Hepatocyte (in vitro differentiated cells): ENCODE results near the gene PAQR9. TPM values are rescaled to one million over a fixed set of nuclear protein-coding genes. Genes with fewer than 3 reads are reported as not detected.

Experiments
- DNase-seq: peaks from one replicate; pipeline ENCODE4 v3.0.0-alpha.2; 2016; ENCODE audit warnings: low spot score
- H2AFZ ChIP-seq: fragments of 200-600 bp; sonication (generic); 2 replicates; pipeline ENCODE4 v1.6.0; 2016; ENCODE audit warnings: antibody characterized with exemption, mild to moderate bottlenecking
- H3K27ac ChIP-seq: fragments of 200-600 bp; sonication (generic); 2 replicates; pipeline ENCODE4 v1.5.1; 2016; ENCODE audit warnings: mild to moderate bottlenecking
- H3K27me3 ChIP-seq: fragments of 200-600 bp; sonication (generic); 2 replicates; pipeline ENCODE4 v1.6.1; 2016
- H3K36me3 ChIP-seq: fragments of 200-600 bp; sonication (generic); replicated peaks from 2 replicates; pipeline ENCODE4 v1.5.1; 2016; ENCODE audit warnings: low read depth; ENCODE audit not compliant: insufficient read depth
- H3K4me1 ChIP-seq: fragments of 200-600 bp; sonication (generic); 2 replicates; pipeline ENCODE4 v1.5.1; 2016; ENCODE audit warnings: mild to moderate bottlenecking, moderate library complexity; ENCODE audit not compliant: insufficient read depth
- H3K4me2 ChIP-seq: fragments of 200-600 bp; sonication (generic); 2 replicates; pipeline ENCODE4 v1.6.0; 2016
- H3K4me3 ChIP-seq: fragments of 200-600 bp; sonication (generic); 2 replicates; pipeline ENCODE4 v1.5.1; 2016; ENCODE audit warnings: mild to moderate bottlenecking
- H3K79me2 ChIP-seq: fragments of 200-600 bp; sonication (generic); 2 replicates; pipeline ENCODE4 v1.6.0; 2017; ENCODE audit warnings: mild to moderate bottlenecking
- H3K9me2 ChIP-seq: fragments of 200-600 bp; sonication (generic); replicated peaks from 2 replicates; pipeline ENCODE4 v1.6.0; 2017; ENCODE audit warnings: mild to moderate bottlenecking; ENCODE audit not compliant: insufficient read depth
- H3K9me3 ChIP-seq: fragments of 200-600 bp; sonication (generic); 2 replicates; pipeline ENCODE4 v1.5.1; 2016; ENCODE audit warnings: low read depth, mild to moderate bottlenecking
- H4K20me1 ChIP-seq: fragments of 200-600 bp; sonication (generic); 2 replicates; pipeline ENCODE4 v1.6.0; 2016; ENCODE audit warnings: mild to moderate bottlenecking; ENCODE audit not compliant: insufficient read depth, poor library complexity, severe bottlenecking
- CTCF ChIP-seq: fragments of 200-600 bp; sonication (generic); IDR thresholded peaks from 2 replicates; pipeline ENCODE4 v1.5.1; 2016; ENCODE audit warnings: antibody characterized with exemption, mild to moderate bottlenecking; ENCODE audit not compliant: poor library complexity
- EZH2 ChIP-seq: fragments of 200-600 bp; sonication (generic); IDR thresholded peaks from 2 replicates; pipeline ENCODE4 v1.6.1; 2016; ENCODE audit warnings: antibody characterized with exemption, mild to moderate bottlenecking, borderline replicate concordance
- EZH2phosphoT487 ChIP-seq: fragments of 200-600 bp; sonication (generic); IDR thresholded peaks from one replicate; pipeline ENCODE4 v1.6.1; 2018; ENCODE audit warnings: antibody characterized with exemption, mild to moderate bottlenecking, low read depth, moderate library complexity; ENCODE audit not compliant: unreplicated experiment, severe bottlenecking
- WGBS: methylation state at CpG from one replicate; pipeline ENCODE4 v1.1.6; 2016; ENCODE audit warnings: low lambda C conversion rate; ENCODE audit errors: missing lambda C conversion rate; 5-methylcytosine and 5-hydroxymethylcytosine counted together
- polyA plus RNA-seq: library from polyadenylated mRNA; unstranded; fragments of >200 nt; fragmentation: Nextera tagmentation; extraction: Ambion mirVana; gene quantifications from 2 replicates; pipeline ENCODE4 v1.2.1, GENCODE V29; 2016
- total RNA-seq: library from RNA; depleted of rRNA; stranded (reverse); fragments of >200 nt; gene quantifications from 2 replicates; pipeline ENCODE4 v1.2.3, GENCODE V29; 2014

Gene PAQR9
- total and polyA plus RNA-seq, 2 experiments from 2014 or later, result 2.9 to 3.8 TPM

DNA sequence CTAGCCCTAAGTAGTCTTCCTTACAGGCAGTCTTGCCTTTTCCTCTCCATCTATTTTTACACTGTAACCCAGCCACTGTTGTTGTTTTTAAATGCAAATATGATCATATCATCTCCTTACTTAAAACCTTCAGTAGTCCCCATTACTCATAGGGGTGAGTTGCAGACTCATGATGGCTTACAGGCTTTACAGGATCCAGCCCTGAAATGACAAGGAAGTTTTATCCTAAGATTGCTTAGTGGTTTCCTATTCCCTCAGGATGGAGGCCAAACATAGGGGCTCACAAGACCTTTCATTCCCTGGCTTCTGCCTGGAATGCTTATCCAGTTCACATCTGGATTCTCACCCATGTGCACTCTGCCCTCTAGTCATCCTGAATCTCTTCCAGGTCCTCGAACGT lies 46.9 kb downstream of the PAQR9 start:
- H3K79me2 ChIP-seq, result no peaks in the 10 kb centered on the region
- no peaks in the 10 kb centered on the region for H4K20me1 ChIP-seq
- H3K4me2 ChIP-seq, result no peak overlapping the region
- 84% methylated on average over 2 of the region's 2 CpGs for WGBS
- H3K27ac ChIP-seq, result no peak overlapping the region
- no peaks in the 10 kb centered on the region for H3K9me3 ChIP-seq
- TF ChIP-seq CTCF (no peak), EZH2 (no peak), EZH2phosphoT487 (no peak)
- no peaks in the 10 kb centered on the region for H3K27me3 ChIP-seq
- H2AFZ ChIP-seq, result no peak overlapping the region
- H3K36me3 ChIP-seq, result no peaks in the 10 kb centered on the region
- no peaks in the 10 kb centered on the region for H3K4me1 ChIP-seq
- DNase-seq, result no peak
- no peaks in the 10 kb centered on the region for H3K9me2 ChIP-seq
- H3K4me3 ChIP-seq, result no peak overlapping the region

DNA sequence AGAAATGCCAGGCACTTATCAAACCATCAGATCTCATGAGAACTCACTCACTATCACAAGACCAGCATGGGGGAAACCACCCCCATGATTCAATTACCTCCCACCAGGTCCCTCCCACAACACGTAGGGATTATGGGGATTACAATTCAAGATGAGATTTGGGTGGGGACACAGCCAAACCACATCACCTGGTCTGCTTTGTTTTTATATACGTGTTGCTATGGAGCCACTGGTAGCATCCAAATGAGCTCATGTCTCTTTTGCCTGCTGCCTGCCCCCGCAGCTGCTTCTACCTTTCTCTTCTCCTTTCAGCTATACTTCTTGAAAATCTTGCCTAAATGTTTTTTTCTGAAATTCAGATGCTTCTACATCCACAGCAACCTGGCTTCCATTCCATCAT lies 47.8 kb downstream of the PAQR9 start:
- Histone ChIP-seq H3K27me3 (no peaks in the 10 kb centered on the region), H3K27ac (no peak overlapping the region), H3K9me2 (no peaks in the 10 kb centered on the region), H3K79me2 (no peaks in the 10 kb centered on the region), H3K9me3 (no peaks in the 10 kb centered on the region), H4K20me1 (no peaks in the 10 kb centered on the region), H3K36me3 (no peaks in the 10 kb centered on the region), H2AFZ (no peak overlapping the region), H3K4me2 (no peak overlapping the region), H3K4me3 (no peak overlapping the region), H3K4me1 (no peaks in the 10 kb centered on the region)
- TF ChIP-seq EZH2phosphoT487 (no peak), CTCF (no peak), EZH2 (no peak)
- DNase-seq, result no peak
- WGBS, result 79% methylated on average over 3 of the region's 3 CpGs

DNA sequence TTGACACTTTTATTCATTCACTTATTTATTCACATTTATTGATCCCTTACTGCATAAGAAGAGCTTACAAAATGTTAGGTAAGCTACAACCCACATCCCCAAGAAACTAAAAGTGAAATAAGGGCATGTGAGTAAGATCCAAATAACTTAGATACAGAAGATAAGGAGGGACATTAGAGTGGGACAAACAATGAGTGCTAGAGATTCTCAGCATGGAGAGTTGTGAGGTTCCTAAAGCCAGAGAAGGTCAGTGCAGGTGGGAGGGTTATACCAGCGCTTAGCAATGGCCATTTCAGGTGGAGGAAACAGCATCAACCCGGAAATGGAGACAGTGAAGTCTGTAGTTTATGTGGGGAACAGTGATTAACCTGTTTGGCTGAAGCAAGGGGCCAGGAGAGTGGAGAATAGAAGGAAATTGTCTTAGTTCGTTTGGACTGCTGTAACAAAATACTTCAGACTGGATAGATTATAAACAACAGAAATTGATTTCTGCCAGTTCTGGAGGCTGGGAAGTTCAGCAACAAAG lies 49.1 kb downstream of the PAQR9 start:
- no peak for TF ChIP-seq CTCF
- no peak for TF ChIP-seq EZH2
- no peak for TF ChIP-seq EZH2phosphoT487
- H2AFZ ChIP-seq, result no peak overlapping the region
- no peaks in the 10 kb centered on the region for H4K20me1 ChIP-seq
- H3K79me2 ChIP-seq, result no peaks in the 10 kb centered on the region
- 61% methylated on average over 3 of the region's 3 CpGs for WGBS
- no peaks in the 10 kb centered on the region for H3K36me3 ChIP-seq
- H3K27ac ChIP-seq, result no peak overlapping the region
- H3K4me1 ChIP-seq, result no peaks in the 10 kb centered on the region
- DNase-seq, result no peak
- no peaks in the 10 kb centered on the region for H3K9me2 ChIP-seq
- no peak overlapping the region for H3K4me2 ChIP-seq
- H3K27me3 ChIP-seq, result no peaks in the 10 kb centered on the region
- no peak overlapping the region for H3K4me3 ChIP-seq
- no peaks in the 10 kb centered on the region for H3K9me3 ChIP-seq

DNA sequence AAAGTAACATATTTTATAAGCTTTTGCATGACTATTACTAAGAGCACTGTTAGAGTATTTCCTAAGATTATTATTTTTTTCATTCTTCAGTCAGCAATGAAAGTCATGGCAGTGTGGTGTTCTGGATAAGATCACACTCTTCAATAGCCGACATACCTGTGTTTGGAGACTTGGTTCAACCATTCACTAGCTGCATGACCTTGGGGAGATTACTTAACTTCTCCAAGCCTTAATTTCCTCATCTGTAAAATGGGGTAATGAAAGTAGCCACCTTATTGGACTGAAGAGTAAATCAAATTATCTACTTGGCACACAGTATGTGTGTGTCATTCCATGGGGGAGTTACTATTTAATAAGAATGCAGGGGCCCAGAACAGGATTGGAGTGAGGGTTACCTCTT lies 50.0 kb downstream of the PAQR9 start:
- H3K9me2 ChIP-seq, result no peaks in the 10 kb centered on the region
- no peak overlapping the region for H3K4me3 ChIP-seq
- H4K20me1 ChIP-seq, result no peaks in the 10 kb centered on the region
- H3K79me2 ChIP-seq, result no peaks in the 10 kb centered on the region
- no peak overlapping the region for H3K27ac ChIP-seq
- H2AFZ ChIP-seq, result no peak overlapping the region
- 81% methylated on average over 1 of the region's 1 CpG for WGBS
- no peaks in the 10 kb centered on the region for H3K36me3 ChIP-seq
- H3K27me3 ChIP-seq, result no peaks in the 10 kb centered on the region
- H3K4me1 ChIP-seq, result no peaks in the 10 kb centered on the region
- H3K4me2 ChIP-seq, result no peak overlapping the region
- H3K9me3 ChIP-seq, result no peaks in the 10 kb centered on the region
- TF ChIP-seq CTCF (no peak), EZH2phosphoT487 (no peak), EZH2 (no peak)
- no peak for DNase-seq
